GM18868 (cell line): Measurements from ENCODE around the gene TEDC2.

Source experiments
- ATAC-seq: cut with Tn5 transposase; IDR thresholded peaks from one replicate; pipeline ENCODE4 v1.9.1; 2021; ENCODE audit warnings: mild to moderate bottlenecking, moderate library complexity; ENCODE audit not compliant: unreplicated experiment

The TEDC2 gene

DNA sequence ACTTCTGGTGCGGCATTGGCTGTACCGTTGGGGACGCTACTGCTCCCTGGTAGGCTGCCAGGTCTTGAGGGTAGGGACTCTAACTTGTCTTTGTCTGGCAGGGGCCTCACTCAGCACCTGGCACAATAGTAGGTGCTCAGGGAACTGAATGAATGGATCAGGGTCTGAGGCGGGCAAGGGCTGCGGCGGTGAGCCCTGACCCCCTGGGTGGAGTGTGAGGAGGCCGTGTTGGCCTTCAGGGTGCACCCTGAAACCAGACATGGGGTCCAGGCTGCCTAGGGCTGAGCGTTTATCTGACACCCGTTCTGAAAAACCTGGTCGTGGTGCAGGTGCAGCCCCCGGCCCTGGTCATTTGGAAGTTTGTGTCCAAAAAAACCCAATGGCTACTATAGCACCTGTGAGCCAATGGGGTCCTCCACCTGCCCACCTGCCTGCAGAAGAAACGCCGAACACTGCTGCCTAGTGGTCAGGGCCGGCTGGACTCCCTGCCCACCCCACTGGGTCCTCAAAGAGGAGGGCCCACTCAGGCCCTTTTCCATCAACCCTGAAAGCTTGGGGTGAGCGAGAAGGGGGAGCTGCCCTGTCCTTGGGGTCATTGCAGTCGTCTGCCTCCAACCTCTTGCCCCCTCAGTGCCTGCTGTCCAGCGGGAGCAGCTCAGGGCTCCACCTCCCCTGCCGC lies 49.0 kb downstream of the TEDC2 start:
- ATAC-seq: no peak

GRCh38 chr16:2511128-2511800 lies 51.4 kb downstream of the TEDC2 start:
- ATAC-seq: no peak

DNA sequence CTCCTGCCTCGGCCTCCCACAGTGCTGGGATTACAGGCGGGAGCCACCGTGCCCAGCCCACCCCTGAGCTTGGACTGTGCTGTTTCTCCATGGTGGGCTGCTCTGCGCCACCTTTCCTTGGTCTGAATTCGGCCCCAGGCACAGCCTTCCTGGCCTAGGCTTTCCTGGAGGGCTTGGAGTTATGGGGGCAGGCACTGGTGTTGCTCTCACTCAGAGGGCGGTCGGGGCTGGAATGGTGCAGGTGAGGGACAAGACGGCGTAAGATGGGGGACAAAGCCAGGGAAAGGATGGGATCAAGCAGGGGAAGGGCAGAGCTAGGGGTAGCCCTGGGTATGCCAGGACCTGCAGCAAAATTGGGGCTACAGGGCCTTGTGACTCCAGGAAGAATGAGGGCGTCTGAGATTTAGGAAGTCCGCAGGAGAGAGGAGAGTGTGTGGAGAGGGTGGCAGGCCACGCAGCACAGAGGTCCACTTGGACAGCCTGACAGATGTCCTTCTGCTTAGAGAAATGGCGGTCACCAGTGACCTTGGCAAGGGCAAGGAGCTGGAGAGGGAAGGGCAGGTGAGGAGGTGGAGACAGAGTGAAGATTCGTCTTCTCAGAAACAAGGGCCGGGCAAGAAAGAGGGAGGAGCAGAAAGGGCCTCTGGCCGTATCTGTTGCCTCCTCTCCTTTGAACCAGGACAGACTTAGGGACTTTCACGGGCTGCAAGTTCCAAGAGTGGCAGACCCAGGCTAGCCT lies 52.3 kb downstream of the TEDC2 start:
- ATAC-seq: no peak

- ATAC-seq: peak; percentile 25
These were observed 53.0 kb downstream of the TEDC2 start for GRCh38 chr16:2512735-2513404.

GRCh38 chr16:2513405-2514332 lies 53.8 kb downstream of the TEDC2 start, which contains the start of gene ATP6V0C:
ATP6V0C (plus strand) TSS chr16:2513952; CDS start chr16:2514104, 152 bp downstream.
- peak; percentile 72 for ATAC-seq
